GM21529 (cell line): Measurements from ENCODE around the gene PRR7.

Experiments used
- ATAC-seq: cut with Tn5 transposase; IDR thresholded peaks from one replicate; pipeline ENCODE4 v1.9.1; 2021; ENCODE audit not compliant: unreplicated experiment

PRR7 gene

GRCh38 chr5:177423671-177424070 is 22.9 kb upstream of the PRR7 start:
- no peak for ATAC-seq

- ATAC-seq = no peak
These were observed 21.3 kb upstream of the PRR7 start for GRCh38 chr5:177425196-177425800.

- ATAC-seq = peak; percentile 76
These were observed 20.6 kb upstream of the PRR7 start for GRCh38 chr5:177425801-177426565.

GRCh38 chr5:177426566-177427210 is 19.9 kb upstream of the PRR7 start, which contains the start of gene GRK6:
Gene GRK6 (plus strand): TSS chr5:177426676. CDS start chr5:177426846, 170 bp downstream.
- ATAC-seq = peak; percentile 8

- ATAC-seq = no peak
These were observed 19.3 kb upstream of the PRR7 start for GRCh38 chr5:177427211-177427822.

GRCh38 chr5:177427919-177428573 is 18.6 kb upstream of the PRR7 start:
- no peak for ATAC-seq

GRCh38 chr5:177428574-177429217 is 17.9 kb upstream of the PRR7 start:
- ATAC-seq = no peak

- ATAC-seq = no peak
These were observed 17.2 kb upstream of the PRR7 start for GRCh38 chr5:177429248-177430040.

GRCh38 chr5:177430140-177430951 is 16.3 kb upstream of the PRR7 start:
- ATAC-seq = no peak

- no peak for ATAC-seq
These were observed 15.7 kb upstream of the PRR7 start for GRCh38 chr5:177430972-177431316.

- peak; percentile 48 for ATAC-seq
These were observed 15.1 kb upstream of the PRR7 start for GRCh38 chr5:177431317-177432142.

GRCh38 chr5:177432143-177432838 is 14.3 kb upstream of the PRR7 start:
- ATAC-seq = no peak

GRCh38 chr5:177432839-177433657 is 13.6 kb upstream of the PRR7 start:
- ATAC-seq = no peak

GRCh38 chr5:177433658-177434217 is 12.9 kb upstream of the PRR7 start:
- no peak for ATAC-seq

- no peak for ATAC-seq
These were observed 12.2 kb upstream of the PRR7 start for GRCh38 chr5:177434437-177434836.

- no peak for ATAC-seq
These were observed 11.5 kb upstream of the PRR7 start for GRCh38 chr5:177434942-177435738.
